ENCODE measurements around the gene TOP3A. TPM values are rescaled to one million over a fixed set of nuclear protein-coding genes. Genes with fewer than 3 reads are reported as not detected.

TOP3A gene
- total RNA-seq, 1 experiment from 2014 or later, result 68.7 TPM

- H3T11ph ChIP-seq (ENCODE audit: low read length), result no peak within 1 kb of the TSS
- no peak within 1 kb of the TSS for H2BK5ac ChIP-seq (ENCODE audit: insufficient read length, low read length)
- no peak within 1 kb of the TSS for H2BK15ac ChIP-seq (ENCODE audit: low read depth, low read length)
- TF ChIP-seq CTCF (conservative IDR thresholded peaks at IDR 0.05), result no peak
- peak within 1 kb of the TSS; percentile 5 for H3K9ac ChIP-seq (ENCODE audit: extremely low read depth, insufficient read length, low read length)
- no peak within 1 kb of the TSS for H4K8ac ChIP-seq (replicated peaks; ENCODE audit: insufficient read length, low read depth, low read length)
- H3K27ac ChIP-seq (ENCODE audit: insufficient read length, low read depth, low read length), result no peak within 1 kb of the TSS
- H3K14ac ChIP-seq (ENCODE audit: insufficient read depth, low read length), result peak within 1 kb of the TSS; percentile 60
- Mint-ChIP-seq H3K36me3 (ENCODE audit: insufficient read depth in 1 of 3, low read depth in 3 of 3) (peaks cover 16 to 39% (median 38%) of the 10 kb centered on the region in 3 experiments), H3K27me3 (ENCODE audit: low read depth) (no peaks in the 10 kb centered on the region), H3K4me3 (peak within 1 kb of the TSS; percentile 96 to 98), H3K27ac (peak within 1 kb of the TSS; percentile 95 to 98 (median 98)), H3K4me1 (peaks cover 25 to 41% of the 10 kb centered on the region in 2 experiments), H3K9me3 (no peaks in the 10 kb centered on the region)
- DNase-seq, result peak; percentile 82
- H2BK12ac ChIP-seq (ENCODE audit: insufficient read length, low read depth, low read length), result no peak within 1 kb of the TSS
- H3K79me1 ChIP-seq (ENCODE audit: insufficient read depth, low read depth, low read length, poor library complexity, severe bottlenecking), result no peaks in the 10 kb centered on the region
- no peak within 1 kb of the TSS for H2BK20ac ChIP-seq (ENCODE audit: low read depth, low read length, poor library complexity, severe bottlenecking)
- no peak within 1 kb of the TSS for H3K23ac ChIP-seq (ENCODE audit: insufficient read length, low read depth, low read length)
- H3K9me3 ChIP-seq (ENCODE audit: control insufficient read depth, low read depth, low read length), result no peaks in the 10 kb centered on the region
- H4K5ac ChIP-seq (ENCODE audit: insufficient read length, low read depth, low read length), result no peak within 1 kb of the TSS
- WGBS (ENCODE audit: extremely low coverage, insufficient read length, low lambda C conversion rate), result no CpG with 5 or more reads among the region's 71 CpGs
- H2BK120ac ChIP-seq (ENCODE audit: low read depth, low read length, poor library complexity, severe bottlenecking), result no peak within 1 kb of the TSS
- no peaks in the 10 kb centered on the region for H3K27me3 ChIP-seq (ENCODE audit: insufficient read depth, low read length)
- no peaks in the 10 kb centered on the region; the same call in 1 of the 2 replicates for H3K79me2 ChIP-seq (ENCODE audit: insufficient read depth, low read length)
- H3K18ac ChIP-seq (ENCODE audit: insufficient read length, low read depth, low read length), result peak within 1 kb of the TSS; percentile 58
- H2AK5ac ChIP-seq (ENCODE audit: insufficient read length, low read length), result no peak within 1 kb of the TSS
- peaks cover 12% of the 10 kb centered on the region for H3K23me2 ChIP-seq (ENCODE audit: insufficient read length, low read depth, low read length, poor library complexity, severe bottlenecking)
- no peak within 1 kb of the TSS for H3K56ac ChIP-seq (ENCODE audit: insufficient read length, low read depth, low read length)
- H2AFZ ChIP-seq (ENCODE audit: low read length), result no peak within 1 kb of the TSS
- H3K4me1 ChIP-seq (ENCODE audit: insufficient read depth, low read length), result no peaks in the 10 kb centered on the region
- H3K4ac ChIP-seq (ENCODE audit: low read depth, low read length), result no peak within 1 kb of the TSS
- peak within 1 kb of the TSS; percentile 70 for H3K4me2 ChIP-seq (ENCODE audit: insufficient read depth, insufficient read length, low read length)
- no peaks in the 10 kb centered on the region for H4K20me1 ChIP-seq (ENCODE audit: control insufficient read depth, insufficient read depth, insufficient read length)
- no peak within 1 kb of the TSS for H4K91ac ChIP-seq (ENCODE audit: insufficient read length, low read depth, low read length)
These were observed 56.3 kb downstream of the TOP3A start, which contains the start of gene FLII for GRCh38 chr17:18258356-18259038. FLII (minus strand) TSS chr17:18258738; CDS start chr17:18258690, 48 bp downstream.
